Stimulated activated CD8-positive, alpha-beta memory T cell treated with anti-CD3 and anti-CD28 coated beads, Interleukin-12 subunit alpha, Interleukin-12 subunit beta, amount 100 ng/mL, for 4 hours (primary cell): ENCODE measurements around the gene ACADVL.
"Not testable (repeated sequence)": the region's sequence is repeated elsewhere in the genome, so short reads cannot be mapped to it uniquely, and the experiment has no call there.

Experiments
- DNase-seq: peaks from one replicate; pipeline ENCODE4 v3.0.0-alpha.2; 2020; ENCODE audit warnings: low read depth

Gene ACADVL

DNA sequence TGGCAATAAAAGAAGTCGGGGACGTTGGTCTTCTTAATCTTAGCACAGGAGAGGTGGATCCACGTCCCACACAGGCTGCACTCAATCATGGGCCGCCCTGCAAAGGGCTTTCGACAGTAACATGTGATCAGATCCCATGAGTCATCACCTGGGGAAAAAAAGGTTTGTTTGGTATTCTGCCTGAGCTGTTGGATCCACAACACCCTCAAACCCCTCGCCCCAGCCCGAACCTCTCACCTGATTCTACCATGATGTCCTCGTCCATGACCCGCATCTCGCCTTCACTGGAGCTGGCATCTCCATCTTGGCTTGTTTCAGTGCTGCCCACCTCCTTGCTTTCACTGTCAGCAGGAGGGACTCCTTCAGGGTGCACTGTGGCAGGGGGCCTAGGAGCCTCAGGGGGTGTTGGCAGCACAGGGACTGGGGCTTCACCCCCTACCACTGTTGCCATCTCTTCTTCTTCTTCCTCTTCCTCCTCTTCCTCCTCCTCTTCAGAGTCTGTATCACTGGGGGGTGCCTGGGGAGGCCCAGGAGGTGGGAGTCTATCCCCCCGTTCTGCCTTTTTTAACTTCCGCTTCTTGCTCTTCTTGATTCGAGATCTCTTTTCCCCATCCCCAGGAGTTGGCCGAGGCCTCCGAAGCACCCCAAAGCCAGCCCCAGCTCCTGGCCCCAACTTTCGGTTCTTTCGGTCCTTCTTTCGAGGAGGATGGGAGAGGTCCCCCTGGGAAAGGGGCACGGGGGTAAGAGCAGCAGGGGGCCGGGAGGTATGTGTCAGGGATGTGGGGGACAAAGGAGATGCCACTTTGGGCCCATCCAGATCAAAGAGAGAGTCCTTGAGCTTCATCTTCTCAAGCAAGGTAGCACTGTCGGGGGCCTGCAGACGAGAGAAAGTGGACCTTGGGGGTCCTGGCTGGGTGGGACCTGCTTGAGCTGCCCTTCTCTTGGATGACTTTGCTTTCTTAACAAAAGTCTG lies 16.2 kb downstream of the ACADVL start:
- no peak for DNase-seq

GRCh38 chr17:7236808-7237207 lies 17.1 kb downstream of the ACADVL start:
- DNase-seq, result no peak

- no peak for DNase-seq
Measured at GRCh38 chr17:7237266-7237760, 17.6 kb downstream of the ACADVL start.

DNA sequence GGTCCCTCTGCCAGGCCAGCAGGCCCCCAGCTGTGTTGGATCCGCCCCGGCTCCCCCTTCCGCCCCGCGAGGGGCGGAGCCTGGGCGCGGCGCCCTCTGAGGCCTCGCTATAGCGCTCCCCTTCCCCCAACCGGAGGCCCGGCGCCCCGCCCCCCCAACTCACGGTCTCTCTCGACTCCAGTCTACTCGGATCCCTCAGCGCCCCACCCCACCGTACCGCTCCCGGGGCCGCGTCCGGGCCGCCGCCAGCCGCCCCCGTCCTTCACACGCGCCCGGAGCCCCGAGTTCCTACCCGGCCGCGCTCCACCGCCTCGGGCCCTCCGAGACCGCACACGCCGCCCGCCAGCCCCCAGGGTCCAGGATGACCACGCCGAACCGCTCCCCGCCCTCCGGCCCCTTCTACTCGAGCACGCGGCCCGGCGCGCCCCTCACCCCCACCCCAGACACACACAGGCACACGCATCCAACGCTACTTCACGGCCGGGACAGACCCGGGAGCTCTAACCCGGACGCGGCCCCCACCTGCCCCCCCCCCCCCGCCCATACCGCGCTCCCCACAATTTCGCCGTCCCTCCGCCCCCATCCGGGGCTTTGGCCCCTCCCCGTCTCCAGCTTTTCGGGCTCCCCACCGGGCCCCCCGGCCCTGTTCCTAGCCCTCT lies 18.2 kb downstream of the ACADVL start:
- peak; percentile 82 for DNase-seq

DNA sequence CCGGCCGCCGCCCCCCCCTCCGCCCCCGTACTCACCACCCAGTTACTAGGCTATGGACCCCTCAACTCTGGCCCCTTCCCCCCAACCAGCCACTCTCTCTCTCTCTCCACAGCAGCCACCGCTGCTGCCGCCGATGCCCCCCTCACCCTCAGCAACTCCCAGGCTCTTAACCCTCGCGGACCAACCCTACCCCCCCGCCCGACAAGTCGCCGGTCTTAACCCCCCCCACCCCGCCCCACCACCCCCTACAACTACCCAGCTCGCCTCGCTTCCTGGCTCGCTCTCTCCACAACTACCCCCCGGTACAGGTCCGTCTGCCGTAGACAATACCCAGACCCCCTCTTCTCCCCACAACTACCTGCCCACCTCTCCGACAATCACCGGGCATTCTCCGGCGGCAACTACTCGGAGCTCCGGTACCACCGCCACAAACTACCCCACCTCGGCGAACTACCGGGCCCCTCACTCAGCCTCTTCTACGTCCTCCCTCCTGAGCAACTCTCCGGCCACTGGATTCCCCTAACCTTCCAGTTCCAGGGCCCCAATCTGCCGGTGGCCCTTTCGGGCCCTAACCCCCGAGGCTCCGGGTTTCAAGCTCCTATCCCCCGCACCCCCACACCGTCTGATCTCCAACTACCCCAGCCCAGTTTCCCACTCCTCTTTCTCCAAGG lies 18.8 kb downstream of the ACADVL start:
- DNase-seq, result no peak

GRCh38 chr17:7239091-7240027 lies 19.6 kb downstream of the ACADVL start, which contains the start of gene PHF23:
Gene PHF23 (minus strand): TSS chr17:7239457. CDS start chr17:7239279, 178 bp downstream.
- DNase-seq, result peak; percentile 96

- no peak for DNase-seq
Measured at GRCh38 chr17:7240375-7240774, 20.6 kb downstream of the ACADVL start.

GRCh38 chr17:7241090-7241733 lies 21.5 kb downstream of the ACADVL start:
- no peak for DNase-seq

- DNase-seq, result peak; percentile 88
Measured at GRCh38 chr17:7241783-7242716, 22.3 kb downstream of the ACADVL start, which contains the start of gene GABARAP. Gene GABARAP (minus strand): TSS chr17:7242449. CDS start chr17:7242330, 119 bp downstream.

DNA sequence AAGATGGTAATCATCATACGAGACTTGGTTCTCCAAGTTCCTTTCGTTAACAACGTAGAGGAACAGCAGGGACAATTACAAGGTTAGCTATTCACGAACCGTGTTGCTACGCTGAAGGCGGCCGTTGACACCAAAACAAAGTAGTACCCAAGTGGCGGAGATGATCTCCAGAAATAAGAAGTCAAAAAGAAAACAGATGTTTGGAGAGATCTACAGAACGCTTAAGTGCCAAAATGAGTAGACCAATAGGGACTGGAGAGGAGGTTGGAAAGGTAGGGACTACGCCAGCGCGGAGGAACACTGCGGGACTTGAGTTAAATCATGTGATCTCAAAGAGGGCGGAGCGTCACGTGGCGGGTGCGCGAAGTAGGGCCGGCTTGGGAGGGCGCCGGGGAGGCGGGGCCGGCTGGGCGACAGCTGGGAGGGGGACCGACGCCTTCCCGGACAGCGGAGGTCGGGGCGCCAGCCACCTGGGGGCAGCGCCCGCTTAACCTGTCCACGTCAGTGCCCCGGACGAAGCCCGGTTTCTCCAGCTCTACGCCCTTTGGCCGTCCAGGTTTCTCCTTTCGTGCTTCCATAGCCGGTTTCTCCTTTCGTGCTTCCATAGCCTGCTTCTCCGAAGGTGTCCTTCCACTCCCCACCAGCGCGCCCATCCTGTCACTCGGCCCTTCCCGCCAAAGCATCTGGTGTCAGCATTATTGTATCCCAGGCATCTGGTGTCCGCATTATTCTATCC lies 23.1 kb downstream of the ACADVL start:
- peak; percentile 85 for DNase-seq

- no peak for DNase-seq
Measured at GRCh38 chr17:7243453-7243729, 23.7 kb downstream of the ACADVL start.

- DNase-seq, result not testable (repeated sequence)
Measured at GRCh38 chr17:7243838-7244237, 24.1 kb downstream of the ACADVL start.

DNA sequence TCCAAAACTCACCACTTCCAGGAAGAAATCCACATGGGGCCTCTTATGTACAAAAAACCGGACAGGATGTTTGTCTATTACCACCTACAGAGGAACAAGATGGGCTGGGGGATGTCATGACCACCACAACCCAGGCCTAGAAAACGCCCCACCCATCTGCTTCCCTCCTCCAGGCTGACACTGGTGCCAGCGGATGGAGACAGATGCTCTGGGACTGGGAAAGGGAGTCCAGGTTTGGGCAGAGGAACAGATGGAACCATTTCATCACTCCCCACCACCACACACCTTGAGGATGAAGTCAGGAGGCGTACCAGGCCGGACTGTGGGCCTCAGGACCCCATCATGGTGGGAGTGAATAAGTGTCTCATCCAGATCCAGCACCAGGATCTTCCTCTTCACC lies 27.0 kb downstream of the ACADVL start:
- DNase-seq, result no peak

DNA sequence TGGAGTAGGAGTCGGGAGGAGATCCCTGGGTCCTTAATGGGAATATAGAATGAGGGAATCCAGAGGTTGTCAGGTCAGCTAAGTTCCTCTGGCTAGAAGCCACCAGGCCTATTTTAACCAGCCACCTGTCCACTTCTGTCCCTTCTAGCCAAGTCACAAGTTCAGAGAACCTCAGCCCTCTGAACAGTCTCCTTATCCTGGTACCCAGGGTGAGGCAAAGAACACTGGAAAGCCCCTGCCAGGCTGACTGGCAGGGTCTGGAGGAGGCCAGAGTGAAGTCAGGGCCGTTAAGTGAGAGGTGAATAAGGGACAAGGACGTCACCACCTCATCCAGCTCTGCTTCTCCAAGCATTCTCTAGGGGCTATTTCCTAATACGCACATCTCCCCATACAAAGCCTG lies 29.1 kb downstream of the ACADVL start:
- DNase-seq, result no peak

DNA sequence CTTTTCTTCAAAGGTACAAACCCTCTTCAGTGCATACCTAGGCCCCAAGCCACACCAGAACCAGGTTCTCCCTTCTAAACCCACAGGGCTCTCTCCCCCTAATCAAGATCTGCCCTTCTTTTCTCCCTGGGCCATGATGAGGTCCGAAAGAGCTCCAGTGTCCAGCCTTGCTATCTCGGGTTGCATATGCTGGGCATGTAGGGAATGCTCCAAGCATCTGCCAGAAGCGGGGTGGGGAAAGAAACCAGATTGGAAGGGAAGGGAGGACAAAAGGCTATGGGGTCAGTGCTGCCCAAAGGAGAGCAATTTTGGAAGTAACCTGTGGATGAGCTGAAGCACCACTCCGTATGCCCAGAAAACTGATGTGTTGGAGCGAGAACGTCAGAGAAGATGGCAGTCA lies 29.5 kb downstream of the ACADVL start:
- no peak for DNase-seq

- DNase-seq, result no peak
Measured at GRCh38 chr17:7249830-7250229, 30.1 kb downstream of the ACADVL start.

DNA sequence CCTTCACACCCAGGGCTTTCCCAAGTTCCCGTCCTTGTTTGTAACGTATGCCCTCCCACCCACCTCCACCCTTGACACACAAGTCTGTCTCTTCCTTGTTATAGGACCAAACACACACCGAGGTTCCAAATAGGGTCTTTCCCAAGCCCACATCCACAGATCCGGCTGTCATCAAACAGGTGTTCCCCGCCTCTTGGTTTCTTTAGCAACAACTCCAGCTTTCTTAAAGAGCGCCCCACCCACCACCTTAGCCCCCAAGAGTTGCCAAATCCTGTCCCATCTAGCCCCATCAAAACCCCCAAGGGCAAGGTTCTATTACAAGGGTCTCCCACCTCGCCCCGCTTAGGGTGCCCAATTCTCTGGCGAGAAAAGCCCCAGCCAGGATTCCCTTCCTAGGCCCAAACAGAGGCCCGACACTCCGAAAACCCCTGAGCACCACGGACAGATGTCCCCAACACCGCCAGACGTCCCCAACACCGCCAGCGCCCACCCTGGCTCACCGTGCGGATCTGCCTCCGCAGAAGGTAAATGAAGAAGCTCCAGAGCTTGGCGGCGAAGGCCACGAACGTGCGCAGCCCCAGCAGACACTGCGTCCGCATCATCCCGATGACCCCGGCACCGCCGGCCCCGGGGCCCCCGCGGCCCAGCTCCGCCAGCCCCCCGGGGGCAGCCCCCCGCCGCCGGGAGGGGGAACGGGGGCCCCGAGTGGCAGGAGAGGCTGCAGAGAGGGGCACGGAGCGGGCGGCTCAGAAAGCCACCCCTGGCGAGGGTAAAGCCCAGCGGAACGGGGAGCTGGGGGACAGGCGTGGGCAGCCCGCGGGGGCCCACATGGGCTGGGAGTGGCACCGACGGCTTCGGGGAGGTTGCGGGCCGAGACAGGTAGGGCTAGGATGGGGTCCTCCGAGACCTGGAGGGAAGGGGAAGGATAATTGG lies 31.2 kb downstream of the ACADVL start:
- no peak for DNase-seq

GRCh38 chr17:7251661-7252175 lies 32.0 kb downstream of the ACADVL start, which contains the start of gene CTDNEP1:
Gene CTDNEP1 (minus strand): TSS chr17:7251734. CDS start chr17:7251296, 438 bp downstream.
- DNase-seq, result peak; percentile 97
